ENCODE measurements around the gene SH3BP4.

Gene SH3BP4

GRCh38 chr2:234983011-234983726 lies 31.4 kb downstream of the SH3BP4 start:
- DNase-seq = no peak

- no peak for DNase-seq
These were observed 33.9 kb downstream of the SH3BP4 start for GRCh38 chr2:234985608-234986245.

- DNase-seq = no peak
These were observed 34.6 kb downstream of the SH3BP4 start for GRCh38 chr2:234986390-234986789.

GRCh38 chr2:234986876-234987720 lies 35.3 kb downstream of the SH3BP4 start:
- DNase-seq = no peak

- DNase-seq = no peak
These were observed 35.9 kb downstream of the SH3BP4 start for GRCh38 chr2:234987754-234988153.

GRCh38 chr2:234988491-234988890 lies 36.7 kb downstream of the SH3BP4 start:
- DNase-seq = no peak

GRCh38 chr2:234989183-234989701 lies 37.4 kb downstream of the SH3BP4 start:
- no peak for DNase-seq

GRCh38 chr2:234990300-234990699 lies 38.5 kb downstream of the SH3BP4 start:
- DNase-seq = no peak

- DNase-seq = no peak
These were observed 39.5 kb downstream of the SH3BP4 start for GRCh38 chr2:234991290-234991689.

- no peak for DNase-seq
These were observed 40.0 kb downstream of the SH3BP4 start for GRCh38 chr2:234991793-234992192.

- no peak for DNase-seq
These were observed 40.4 kb downstream of the SH3BP4 start for GRCh38 chr2:234992196-234992595.

GRCh38 chr2:234992624-234993349 lies 41.0 kb downstream of the SH3BP4 start:
- DNase-seq = no peak

GRCh38 chr2:234993541-234993981 lies 41.7 kb downstream of the SH3BP4 start:
- no peak for DNase-seq

- no peak for DNase-seq
These were observed 42.9 kb downstream of the SH3BP4 start for GRCh38 chr2:234994438-234995321.

GRCh38 chr2:234995332-234996068 lies 43.7 kb downstream of the SH3BP4 start:
- DNase-seq = no peak

GRCh38 chr2:234996069-234996940 lies 44.5 kb downstream of the SH3BP4 start:
- DNase-seq = peak; percentile 36

GRCh38 chr2:234996941-234997270 lies 45.1 kb downstream of the SH3BP4 start:
- no peak for DNase-seq

GRCh38 chr2:234997389-234997788 lies 45.6 kb downstream of the SH3BP4 start:
- no peak for DNase-seq

GRCh38 chr2:234998404-234999211 lies 46.8 kb downstream of the SH3BP4 start:
- no peak for DNase-seq

Data from right kidney (tissue), 1 donor.